ENCODE measurements around the gene CDK14. TPM values are rescaled to one million over a fixed set of nuclear protein-coding genes. Genes with fewer than 3 reads are reported as not detected.

The CDK14 gene
- total RNA-seq, 4 donors from 2014 or later, result 22.2 to 36.3 (median 28.6) TPM

DNA sequence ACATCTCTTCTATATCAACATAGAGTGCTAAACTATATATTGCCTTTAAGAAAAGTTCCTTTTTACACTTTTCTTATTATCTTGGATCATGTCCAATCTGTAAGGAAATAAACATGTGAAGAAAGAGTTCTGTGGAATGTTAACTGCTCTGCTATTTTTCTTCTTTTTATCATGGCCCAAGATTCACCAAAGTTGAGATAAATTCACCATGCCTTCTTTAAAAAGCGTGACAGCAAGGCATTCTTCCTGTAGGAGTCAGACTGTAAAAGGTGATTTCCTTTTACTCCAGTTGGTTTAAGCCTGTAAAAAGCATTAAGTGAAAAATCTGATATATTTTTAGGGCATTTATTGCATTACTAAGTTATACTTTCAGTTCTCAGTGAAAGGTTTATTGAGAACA, 502.4 kb downstream of the CDK14 start:
- Histone ChIP-seq H3K9me3 (no peaks in the 10 kb centered on the region), H3K27me3 (no peaks in the 10 kb centered on the region), H3K27ac (no peak overlapping the region), H3K4me1 (peaks cover 0 to 12% (median 0%) of the 10 kb centered on the region in 4 donors), H3K4me3 (no peak overlapping the region), H3K36me3 (no peaks in the 10 kb centered on the region)
- DNase-seq (ENCODE audit: low spot score in 2 of 2), result no peak
- WGBS, 2 donors, result 68 to 77% methylated on average over 1 of the region's 1 CpG
- no peak for TF ChIP-seq POLR2A (IDR thresholded peaks at IDR 0.05)
- TF ChIP-seq CTCF (IDR thresholded peaks at IDR 0.05), result no peak
- TF ChIP-seq EP300 (IDR thresholded peaks at IDR 0.05), result no peak

- WGBS, 2 donors, result 100% methylated on average over 1 of the region's 1 CpG
- H3K27ac ChIP-seq, result no peak overlapping the region
- no peak for DNase-seq (ENCODE audit: low spot score in 2 of 2)
- H3K4me3 ChIP-seq, result no peak overlapping the region
- H3K9me3 ChIP-seq, result no peaks in the 10 kb centered on the region
- no peak for TF ChIP-seq POLR2A (IDR thresholded peaks at IDR 0.05)
- TF ChIP-seq CTCF (IDR thresholded peaks at IDR 0.05), result no peak
- no peak for TF ChIP-seq EP300 (IDR thresholded peaks at IDR 0.05)
- H3K27me3 ChIP-seq, result no peaks in the 10 kb centered on the region
- H3K36me3 ChIP-seq, result no peaks in the 10 kb centered on the region
- H3K4me1 ChIP-seq, result peaks cover 0 to 6% (median 0%) of the 10 kb centered on the region in 4 donors
Measured at GRCh38 chr7:91103363-91103762, 507.2 kb downstream of the CDK14 start.

- 59 to 70% methylated on average over 3 of the region's 3 CpGs for WGBS, 2 donors
- DNase-seq (ENCODE audit: low spot score in 2 of 2), result no peak
- Histone ChIP-seq H3K36me3 (peaks cover 0 to under 1% (median 0%) of the 10 kb centered on the region in 3 donors), H3K9me3 (no peaks in the 10 kb centered on the region), H3K4me1 (no peaks in the 10 kb centered on the region), H3K27ac (no peak overlapping the region), H3K27me3 (no peaks in the 10 kb centered on the region), H3K4me3 (no peak overlapping the region)
- TF ChIP-seq CTCF (IDR thresholded peaks at IDR 0.05) (no peak), POLR2A (IDR thresholded peaks at IDR 0.05) (no peak), EP300 (IDR thresholded peaks at IDR 0.05) (no peak)
Measured at GRCh38 chr7:91107460-91107859, 511.3 kb downstream of the CDK14 start.

DNA sequence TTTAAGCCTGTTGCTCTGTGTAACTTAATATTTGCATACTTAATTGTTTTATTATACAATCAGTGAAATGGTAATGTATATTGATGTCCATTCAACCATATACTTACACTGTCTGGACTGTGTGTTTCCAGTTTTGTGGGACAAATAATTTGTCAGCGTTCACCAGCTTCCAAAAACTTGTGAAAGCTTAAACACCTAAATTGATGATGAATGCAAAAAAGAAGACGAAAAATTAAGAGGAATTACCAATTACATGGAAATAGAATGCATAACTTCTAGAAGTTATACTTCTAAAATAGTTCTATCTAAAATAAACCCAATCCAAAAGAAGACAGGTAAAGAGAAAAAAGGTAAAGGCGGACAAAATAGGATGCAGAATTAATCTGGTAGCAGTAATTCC, 513.1 kb downstream of the CDK14 start:
- 95 to 96% methylated on average over 3 of the region's 3 CpGs for WGBS, 2 donors

DNA sequence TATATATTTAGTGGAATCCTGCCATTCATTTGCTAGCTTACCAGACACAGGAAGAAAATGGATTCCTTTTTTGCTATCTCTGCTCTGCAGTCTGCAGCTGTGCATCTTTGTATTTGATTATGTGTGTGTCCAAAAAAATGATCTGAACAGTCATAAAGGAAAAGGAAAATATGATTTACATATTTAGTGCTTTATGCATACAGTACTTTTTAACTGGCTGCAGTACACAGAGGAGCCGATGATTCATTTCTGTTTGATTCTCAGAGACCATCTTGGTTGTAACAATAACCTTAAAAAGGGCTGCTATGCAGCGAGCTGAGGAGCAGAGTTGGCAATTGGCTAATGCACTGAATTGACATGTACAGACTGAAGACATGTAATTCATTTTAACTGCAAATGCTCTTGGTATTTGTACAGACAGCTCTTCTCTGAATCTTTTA, 516.8 kb downstream of the CDK14 start:
- Histone ChIP-seq H3K27ac (no peak overlapping the region), H3K36me3 (peaks cover 0 to 5% (median 0%) of the 10 kb centered on the region in 3 donors), H3K4me3 (no peak overlapping the region), H3K4me1 (no peaks in the 10 kb centered on the region), H3K9me3 (no peaks in the 10 kb centered on the region), H3K27me3 (no peaks in the 10 kb centered on the region)
- no peak for DNase-seq (ENCODE audit: low spot score in 2 of 2)
- TF ChIP-seq POLR2A (IDR thresholded peaks at IDR 0.05) (no peak), CTCF (IDR thresholded peaks at IDR 0.05) (no peak), EP300 (IDR thresholded peaks at IDR 0.05) (no peak)
- WGBS, 2 donors, result 34 to 52% methylated on average over 2 of the region's 2 CpGs

More for the DNA sequence above, 513.1 kb downstream of the CDK14 start:
- no peak for TF ChIP-seq POLR2A (IDR thresholded peaks at IDR 0.05)
- TF ChIP-seq EP300 (IDR thresholded peaks at IDR 0.05), result no peak
- TF ChIP-seq CTCF (IDR thresholded peaks at IDR 0.05), result no peak
- no peak overlapping the region for H3K4me3 ChIP-seq
- no peak overlapping the region for H3K27ac ChIP-seq
- H3K36me3 ChIP-seq, result peaks cover 0 to 4% (median 0%) of the 10 kb centered on the region in 3 donors
- H3K4me1 ChIP-seq, result no peaks in the 10 kb centered on the region
- no peak for DNase-seq (ENCODE audit: low spot score in 2 of 2)
- no peaks in the 10 kb centered on the region for H3K27me3 ChIP-seq
- no peaks in the 10 kb centered on the region for H3K9me3 ChIP-seq
